A172 (cell line): Measurements from ENCODE around the gene IDI2. TPM values are rescaled to one million over a fixed set of nuclear protein-coding genes. Genes with fewer than 3 reads are reported as not detected.

ENCODE experiments used
- DNase-seq: peaks from one replicate; pipeline ENCODE4 v3.0.0-alpha.2; 2015; ENCODE audit warnings: low spot score
- total RNA-seq: library from RNA; depleted of rRNA; stranded (reverse); fragments of >200 nt; shearing (Covaris generic); gene quantifications from 2 replicates; pipeline ENCODE4 v1.2.3, GENCODE V29; 2014; rRNA removed

IDI2 gene
- total RNA-seq, 1 experiment from 2014 or later = not detected

DNA sequence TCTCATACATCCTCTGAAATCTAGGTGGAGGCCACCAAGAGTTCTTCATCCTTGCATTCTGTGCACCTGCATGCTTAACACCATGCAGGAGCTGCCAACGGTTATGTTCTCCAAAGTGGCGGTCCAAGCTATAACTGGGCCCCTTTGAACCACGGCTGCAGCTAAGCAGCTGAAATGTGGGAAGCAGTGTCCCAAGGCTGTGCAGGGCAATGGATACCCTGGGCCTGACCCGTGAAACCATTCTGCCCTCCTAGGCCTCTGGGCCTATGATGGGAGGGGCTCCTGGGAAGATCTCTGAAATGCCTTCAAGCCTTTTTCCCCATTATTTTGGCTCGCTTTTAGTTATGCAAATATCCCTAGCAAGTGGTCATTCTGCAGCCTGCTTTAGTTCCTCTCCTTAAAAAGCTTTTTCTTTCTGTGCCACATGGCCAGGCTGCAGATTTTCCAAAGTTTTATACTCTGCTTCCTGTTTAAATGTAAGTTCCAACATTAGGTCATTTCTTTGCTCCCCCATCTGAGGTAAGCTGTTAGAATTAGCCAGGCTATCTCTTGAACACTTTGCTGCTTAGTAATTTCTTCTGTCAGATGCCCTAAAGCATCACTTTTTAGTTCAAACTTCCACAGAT, 45.1 kb downstream of the IDI2 start:
- no peak for DNase-seq

GRCh38 chr10:978826-979421, 46.7 kb downstream of the IDI2 start:
- DNase-seq = peak; percentile 19

GRCh38 chr10:976316-976715, 49.3 kb downstream of the IDI2 start:
- DNase-seq = no peak

GRCh38 chr10:974785-975074, 50.9 kb downstream of the IDI2 start:
- no peak for DNase-seq

GRCh38 chr10:974038-974784, 51.4 kb downstream of the IDI2 start:
- peak; percentile 67 for DNase-seq

DNA sequence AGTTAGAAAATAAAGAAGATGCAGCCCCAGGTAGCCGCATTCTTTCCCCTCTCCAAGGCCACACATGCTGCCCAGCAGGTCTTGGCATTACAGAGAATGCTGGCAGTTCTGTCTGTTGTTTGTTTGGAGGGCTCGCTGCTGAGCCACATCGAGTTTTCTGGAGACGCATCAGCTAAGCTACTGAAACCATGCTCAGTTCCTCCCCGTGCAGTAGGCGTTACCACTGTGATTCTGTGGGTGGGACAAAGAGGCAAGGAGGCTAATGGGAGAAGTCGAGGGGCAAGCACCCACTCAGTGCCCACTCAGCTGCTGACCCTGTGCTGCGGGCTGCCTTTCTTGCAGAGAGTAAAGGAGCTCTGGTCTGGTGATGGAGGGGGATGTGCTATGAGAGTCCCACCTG, 52.9 kb downstream of the IDI2 start:
- DNase-seq = no peak

DNA sequence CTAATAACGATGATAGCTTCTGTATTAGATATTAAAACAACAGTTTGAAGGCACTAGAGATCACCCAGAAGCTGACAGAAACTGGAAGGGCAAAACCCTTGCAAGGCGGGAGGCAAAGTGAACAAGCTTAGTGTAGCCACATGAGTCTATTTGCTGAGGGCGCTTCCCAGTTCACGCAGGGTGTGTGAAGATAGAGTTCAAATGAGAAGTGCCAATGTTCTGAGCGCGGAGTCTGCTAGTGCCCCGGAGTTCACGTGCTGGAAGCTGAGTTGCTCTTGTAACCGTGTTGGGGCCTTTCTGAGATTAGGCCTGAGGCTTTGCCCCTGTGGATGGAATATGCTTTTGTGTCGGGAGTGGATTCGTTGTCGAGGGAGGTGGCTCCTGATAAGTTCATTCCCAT, 54.0 kb downstream of the IDI2 start:
- DNase-seq = no peak

GRCh38 chr10:971150-971542, 54.5 kb downstream of the IDI2 start:
- DNase-seq = no peak

DNA sequence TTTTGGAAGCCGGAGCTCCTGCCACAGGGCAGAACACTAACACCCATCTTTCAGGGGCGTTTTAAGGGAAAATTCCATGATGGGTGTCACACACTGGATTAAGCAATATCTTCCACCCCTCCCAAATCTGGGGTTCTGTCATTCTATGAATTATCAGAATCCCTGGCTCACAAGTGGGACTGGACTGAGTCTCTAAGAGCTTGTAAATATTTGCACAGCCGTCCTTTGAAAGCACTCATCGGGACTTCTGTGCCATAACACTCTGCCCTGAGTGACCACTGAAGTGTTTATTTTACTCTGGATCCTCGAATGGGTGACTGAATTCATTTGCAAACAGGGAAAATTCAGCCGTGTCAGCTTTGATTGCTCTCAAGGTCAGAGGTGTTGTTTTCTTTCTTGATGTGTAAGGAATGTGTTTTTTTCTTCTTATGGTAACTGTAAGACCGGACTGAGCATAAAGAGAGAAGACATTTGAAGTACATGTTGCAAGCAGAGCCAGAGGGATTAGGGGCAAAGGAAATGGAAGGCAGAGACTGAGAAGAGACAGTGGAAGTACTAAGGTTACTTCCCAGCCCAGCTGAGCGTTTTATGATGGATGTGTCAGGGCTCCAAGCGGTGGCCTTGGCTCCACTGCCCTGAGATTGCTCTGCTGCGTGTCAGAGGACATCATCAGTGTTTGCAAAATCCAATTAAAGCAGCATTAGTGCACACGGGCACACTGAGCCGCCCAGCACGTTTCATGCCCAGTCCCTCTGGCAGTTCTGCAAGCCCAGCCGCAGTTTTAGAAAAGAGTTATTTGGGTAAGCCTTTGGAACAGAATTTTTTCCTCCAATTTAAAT, 55.1 kb downstream of the IDI2 start:
- DNase-seq = no peak

GRCh38 chr10:969473-970150, 56.0 kb downstream of the IDI2 start:
- no peak for DNase-seq

Other genes with a start within 250 kb of the IDI2 start
- 42.5 and 55.7 TPM in 2 replicates for gene LARP4B, start 94.2 kb downstream of the IDI2 start, total RNA-seq
- gene GTPBP4, start 37.4 kb downstream of the IDI2 start, total RNA-seq = 102 and 156 TPM in 2 replicates
- gene IDI1, start 23.3 kb upstream of the IDI2 start, total RNA-seq = 104 and 119 TPM in 2 replicates
- 8.8 and 10.1 TPM in 2 replicates for gene WDR37, start 30.5 kb upstream of the IDI2 start, total RNA-seq